GM21423 (cell line): ENCODE data around the gene UGT1A8.

ENCODE experiments used
- ATAC-seq: cut with Tn5 transposase; IDR thresholded peaks from one replicate; pipeline ENCODE4 v1.9.1; 2021; ENCODE audit warnings: mild to moderate bottlenecking, moderate library complexity; ENCODE audit not compliant: unreplicated experiment

The UGT1A8 gene

GRCh38 chr2:233794128-233794658 is 176.8 kb downstream of the UGT1A8 start:
- no peak for ATAC-seq

GRCh38 chr2:233795735-233796171 is 178.3 kb downstream of the UGT1A8 start:
- no peak for ATAC-seq

- no peak for ATAC-seq
Measured at GRCh38 chr2:233796254-233796653, 178.8 kb downstream of the UGT1A8 start.

- no peak for ATAC-seq
Measured at GRCh38 chr2:233798335-233799086, 181.1 kb downstream of the UGT1A8 start.

GRCh38 chr2:233799087-233799665 is 181.7 kb downstream of the UGT1A8 start:
- no peak for ATAC-seq

GRCh38 chr2:233799716-233800115 is 182.3 kb downstream of the UGT1A8 start:
- no peak for ATAC-seq

GRCh38 chr2:233800208-233800607 is 182.8 kb downstream of the UGT1A8 start:
- no peak for ATAC-seq

GRCh38 chr2:233801357-233802131 is 184.1 kb downstream of the UGT1A8 start:
- ATAC-seq: no peak

GRCh38 chr2:233802132-233802815 is 184.8 kb downstream of the UGT1A8 start:
- no peak for ATAC-seq

GRCh38 chr2:233803292-233803911 is 186.0 kb downstream of the UGT1A8 start:
- no peak for ATAC-seq

- no peak for ATAC-seq
Measured at GRCh38 chr2:233803994-233804393, 186.6 kb downstream of the UGT1A8 start.

GRCh38 chr2:233807215-233807865 is 189.9 kb downstream of the UGT1A8 start:
- no peak for ATAC-seq

- no peak for ATAC-seq
Measured at GRCh38 chr2:233807966-233808935, 190.8 kb downstream of the UGT1A8 start.

- ATAC-seq: no peak
Measured at GRCh38 chr2:233810385-233810784, 193.0 kb downstream of the UGT1A8 start.

- ATAC-seq: no peak
Measured at GRCh38 chr2:233811087-233811486, 193.7 kb downstream of the UGT1A8 start.

GRCh38 chr2:233811732-233812131 is 194.3 kb downstream of the UGT1A8 start:
- ATAC-seq: no peak

- ATAC-seq: no peak
Measured at GRCh38 chr2:233813236-233814055, 196.0 kb downstream of the UGT1A8 start.
